Upper lobe of right lung (tissue), 1 donor: ENCODE data around the gene DUSP10. TPM values are rescaled to one million over a fixed set of nuclear protein-coding genes. Genes with fewer than 3 reads are reported as not detected.

Experiments
- ATAC-seq: fragments of 200-7000 bp; cut with Tn5 transposase; one replicate; pipeline ENCODE4 v1.9.1; 2020; ENCODE audit warnings: mild to moderate bottlenecking, moderate library complexity
- DNase-seq: peaks from one replicate; pipeline ENCODE4 v3.0.0-alpha.2; 2020
- H3K27ac ChIP-seq: fragments of 200-600 bp; one replicate; pipeline ENCODE4 v1.8.0; 2022
- H3K27me3 ChIP-seq: fragments of 200-600 bp; one replicate; pipeline ENCODE4 v1.8.0; 2022; ENCODE audit warnings: mild to moderate bottlenecking
- H3K36me3 ChIP-seq: fragments of 200-600 bp; one replicate; pipeline ENCODE4 v1.8.0; 2022
- H3K4me1 ChIP-seq: fragments of 200-600 bp; one replicate; pipeline ENCODE4 v1.8.0; 2022
- H3K4me3 ChIP-seq: fragments of 200-600 bp; one replicate; pipeline ENCODE4 v1.8.0; 2022; ENCODE audit warnings: mild to moderate bottlenecking
- H3K9me3 ChIP-seq: fragments of 200-600 bp; one replicate; pipeline ENCODE4 v1.8.0; 2022
- CTCF ChIP-seq: fragments of 200-600 bp; IDR thresholded peaks from one replicate; pipeline ENCODE4 v1.8.0; 2022; ENCODE audit warnings: antibody characterized with exemption
- intact Hi-C: fragments of 100-400 bp; cut with DNase I; formaldehyde crosslinking; loops from one replicate; pipeline ENCODE4 v1.11.0; 2022
- total RNA-seq: library from RNA; stranded (reverse); fragmentation: NEBNext Ultra II Directional; extraction: Animal tissue kit (Norgen Biotek cat#: 25700); gene quantifications from one replicate; pipeline ENCODE4 v1.2.1, GENCODE V29; 2021
- donor health status: DM: no; HTN: yes; CAD: no; lungs with severe emphysema.

The DUSP10 gene
- total RNA-seq, 1 donor from 2014 or later = 8.2 TPM

- H3K27me3 ChIP-seq = no peaks in the 10 kb centered on the region
- no peaks in the 10 kb centered on the region for H3K36me3 ChIP-seq
- intact Hi-C loops = no loop called here
- TF ChIP-seq CTCF = no peak
- no peak overlapping the region for H3K4me3 ChIP-seq
- ATAC-seq (no peak), DNase-seq (no peak)
- H3K9me3 ChIP-seq = no peaks in the 10 kb centered on the region
- H3K4me1 ChIP-seq = peaks cover 12% of the 10 kb centered on the region
- no peak overlapping the region for H3K27ac ChIP-seq
Observed at GRCh38 chr1:221729771-221730330, 12.0 kb downstream of the DUSP10 start.

GRCh38 chr1:221728037-221728505 lies 13.8 kb downstream of the DUSP10 start:
- Histone ChIP-seq H3K4me1 (peaks cover 12% of the 10 kb centered on the region), H3K27me3 (no peaks in the 10 kb centered on the region), H3K36me3 (no peaks in the 10 kb centered on the region), H3K4me3 (no peak overlapping the region), H3K27ac (no peak overlapping the region), H3K9me3 (no peaks in the 10 kb centered on the region)
- intact Hi-C loops = no loop called here
- no peak for DNase-seq
- TF ChIP-seq CTCF = no peak
- ATAC-seq = no peak

GRCh38 chr1:221727146-221728036 lies 14.5 kb downstream of the DUSP10 start:
- DNase-seq (no peak), ATAC-seq (no peak)
- Histone ChIP-seq H3K4me3 (no peak overlapping the region), H3K4me1 (peaks cover 12% of the 10 kb centered on the region), H3K27ac (no peak overlapping the region), H3K27me3 (no peaks in the 10 kb centered on the region), H3K36me3 (no peaks in the 10 kb centered on the region), H3K9me3 (no peaks in the 10 kb centered on the region)
- intact Hi-C loops = no loop called here
- TF ChIP-seq CTCF = no peak

- H3K36me3 ChIP-seq = no peaks in the 10 kb centered on the region
- no peak for TF ChIP-seq CTCF
- H3K9me3 ChIP-seq = no peaks in the 10 kb centered on the region
- DNase-seq (no peak), ATAC-seq (peak; percentile 61)
- no peak overlapping the region for H3K27ac ChIP-seq
- peaks cover 12% of the 10 kb centered on the region for H3K4me1 ChIP-seq
- no peaks in the 10 kb centered on the region for H3K27me3 ChIP-seq
- intact Hi-C loops = no loop called here
- no peak overlapping the region for H3K4me3 ChIP-seq
Observed at GRCh38 chr1:221725735-221726672, 15.9 kb downstream of the DUSP10 start.

- intact Hi-C loops = no loop called here
Observed at GRCh38 chr1:221724931-221725605, 16.8 kb downstream of the DUSP10 start.

More at GRCh38 chr1:221724931-221725605, 16.8 kb downstream of the DUSP10 start:
- Histone ChIP-seq H3K27ac (no peak overlapping the region), H3K9me3 (no peaks in the 10 kb centered on the region), H3K4me3 (no peak overlapping the region), H3K36me3 (no peaks in the 10 kb centered on the region), H3K27me3 (no peaks in the 10 kb centered on the region), H3K4me1 (peaks cover 12% of the 10 kb centered on the region)
- ATAC-seq = peak; percentile 92
- no peak for TF ChIP-seq CTCF
- DNase-seq = peak; percentile 73
